ENCODE data around the gene ZNF541.

DNA sequence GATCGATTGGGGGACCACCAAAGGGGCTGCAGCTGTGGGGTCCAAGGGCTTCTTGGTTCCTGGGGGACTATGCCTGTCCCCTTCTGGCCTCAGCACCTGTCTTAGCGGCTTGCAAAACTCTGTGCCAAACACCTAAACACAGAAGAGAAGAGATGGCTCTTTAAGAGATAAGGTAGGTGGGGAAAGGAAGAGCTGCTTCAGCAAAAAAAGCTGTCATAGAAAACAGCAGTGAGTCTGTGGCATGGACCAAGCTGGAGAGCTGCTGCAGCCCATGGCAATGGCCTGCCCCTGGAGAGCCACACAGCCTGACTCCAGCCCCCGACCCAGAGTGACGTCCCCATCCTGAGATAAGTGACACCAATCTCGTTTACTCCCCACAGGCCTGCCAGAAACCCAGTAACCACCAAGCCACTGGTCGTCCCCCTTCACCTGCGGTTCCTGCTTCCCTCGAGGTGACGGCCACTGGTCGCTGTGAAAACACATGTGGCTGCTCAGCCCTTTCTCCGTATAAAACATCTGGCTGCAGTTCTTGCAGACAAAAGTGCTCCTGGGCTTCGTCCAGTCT is 33.1 kb downstream of the ZNF541 start:
- TF ChIP-seq, protein P1, sequence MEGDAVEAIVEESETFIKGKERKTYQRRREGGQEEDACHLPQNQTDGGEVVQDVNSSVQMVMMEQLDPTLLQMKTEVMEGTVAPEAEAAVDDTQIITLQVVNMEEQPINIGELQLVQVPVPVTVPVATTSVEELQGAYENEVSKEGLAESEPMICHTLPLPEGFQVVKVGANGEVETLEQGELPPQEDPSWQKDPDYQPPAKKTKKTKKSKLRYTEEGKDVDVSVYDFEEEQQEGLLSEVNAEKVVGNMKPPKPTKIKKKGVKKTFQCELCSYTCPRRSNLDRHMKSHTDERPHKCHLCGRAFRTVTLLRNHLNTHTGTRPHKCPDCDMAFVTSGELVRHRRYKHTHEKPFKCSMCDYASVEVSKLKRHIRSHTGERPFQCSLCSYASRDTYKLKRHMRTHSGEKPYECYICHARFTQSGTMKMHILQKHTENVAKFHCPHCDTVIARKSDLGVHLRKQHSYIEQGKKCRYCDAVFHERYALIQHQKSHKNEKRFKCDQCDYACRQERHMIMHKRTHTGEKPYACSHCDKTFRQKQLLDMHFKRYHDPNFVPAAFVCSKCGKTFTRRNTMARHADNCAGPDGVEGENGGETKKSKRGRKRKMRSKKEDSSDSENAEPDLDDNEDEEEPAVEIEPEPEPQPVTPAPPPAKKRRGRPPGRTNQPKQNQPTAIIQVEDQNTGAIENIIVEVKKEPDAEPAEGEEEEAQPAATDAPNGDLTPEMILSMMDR (IDR thresholded peaks at IDR 0.05) = no peak
- TF ChIP-seq ZBTB21 (CRISPR knock-in tag; IDR thresholded peaks at IDR 0.05; ENCODE audit: borderline replicate concordance) = no peak
